ENCODE results near the gene MPV17.
A peak's percentile ranks its signal among the peaks of the same experiment; 100 is the strongest.

Gene MPV17

GRCh38 chr2:27265536-27265870 lies 57.4 kb downstream of the MPV17 start:
- TF ChIP-seq CTCF (IDR thresholded peaks at IDR 0.05; ENCODE audit: low read depth, low read length) = no peak
- H3K4me3 ChIP-seq (ENCODE audit: low read depth, low read length) = no peak overlapping the region

DNA sequence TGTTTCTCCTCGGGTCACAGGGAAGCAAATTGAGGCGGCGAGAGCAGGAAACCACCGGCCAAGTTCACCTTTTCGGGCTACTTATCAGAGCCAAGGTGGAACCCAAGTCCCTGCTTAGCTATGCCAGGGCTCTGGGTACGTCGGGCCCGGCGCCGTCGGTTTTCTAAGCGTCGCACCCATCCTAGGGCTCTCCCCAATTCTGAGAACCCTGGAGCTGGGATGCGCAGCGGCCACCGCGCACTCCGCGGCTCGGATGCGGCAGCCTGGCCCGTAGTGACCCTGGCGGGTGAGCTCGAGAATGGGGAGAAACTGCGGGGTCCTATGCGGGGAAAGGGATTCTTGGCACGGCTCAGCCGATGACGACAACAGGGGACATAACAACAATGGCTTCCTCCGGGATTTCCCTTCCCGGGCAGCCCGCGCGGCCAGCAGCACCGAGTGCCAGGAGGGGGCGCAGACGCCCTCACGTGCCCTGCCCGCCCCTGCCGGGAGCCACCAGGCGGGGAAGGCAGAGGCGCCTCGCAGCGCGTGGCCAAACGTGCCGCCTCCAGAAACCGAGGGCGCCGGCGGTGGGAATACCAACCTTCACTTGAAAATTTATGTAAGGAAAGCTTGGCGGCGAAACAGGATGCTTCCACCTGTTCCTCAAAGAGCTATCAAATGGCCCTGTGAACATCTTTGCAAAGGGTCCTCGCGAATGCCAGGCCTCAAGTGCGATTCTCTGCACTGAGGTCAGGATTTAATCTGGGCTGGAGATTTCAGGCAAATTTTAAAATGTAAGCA lies 58.0 kb downstream of the MPV17 start:
- TF ChIP-seq CTCF (IDR thresholded peaks at IDR 0.05; ENCODE audit: low read depth, low read length) = peak; percentile 53
- H3K4me3 ChIP-seq (ENCODE audit: low read depth, low read length) = peak overlapping the region; percentile 37

- peak overlapping the region; percentile 37 for H3K4me3 ChIP-seq (ENCODE audit: low read depth, low read length)
- no peak for TF ChIP-seq CTCF (IDR thresholded peaks at IDR 0.05; ENCODE audit: low read depth, low read length)
Measured at GRCh38 chr2:27264253-27264752, 58.6 kb downstream of the MPV17 start.

- TF ChIP-seq CTCF (IDR thresholded peaks at IDR 0.05; ENCODE audit: low read depth, low read length) = no peak
- H3K4me3 ChIP-seq (ENCODE audit: low read depth, low read length) = 0 out of 2 replicates have a peak overlapping the region, but pooled peaks have one; percentile 8
Measured at GRCh38 chr2:27263287-27264252, 59.3 kb downstream of the MPV17 start.

- H3K4me3 ChIP-seq (ENCODE audit: low read depth, low read length) = peak within 1 kb of the TSS; percentile 43
- TF ChIP-seq CTCF (IDR thresholded peaks at IDR 0.05; ENCODE audit: low read depth, low read length) = no peak
Measured at GRCh38 chr2:27262379-27263286, 60.3 kb downstream of the MPV17 start, which contains the start of gene SLC30A3. SLC30A3 (minus strand) TSS chr2:27263047; CDS start chr2:27262906, 141 bp downstream.

DNA sequence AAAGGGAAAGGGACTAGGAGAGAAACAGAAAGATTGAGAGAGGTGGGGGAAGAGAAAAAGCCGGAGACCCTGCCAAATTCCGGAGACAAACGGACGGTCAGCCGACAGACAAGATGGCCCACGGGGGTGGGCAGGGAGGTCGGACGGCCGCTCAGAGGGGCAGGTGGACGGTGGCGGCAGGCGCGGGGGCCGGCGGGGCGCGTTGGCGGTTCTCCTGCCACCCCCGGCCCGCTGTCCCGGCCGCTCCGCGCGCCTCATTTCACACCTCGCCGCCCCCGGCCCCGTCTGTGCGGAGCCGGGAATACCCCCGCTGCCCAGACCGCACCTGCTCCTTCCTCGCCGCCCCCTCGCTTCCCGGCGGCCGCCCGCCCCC lies 61.0 kb downstream of the MPV17 start:
- no peak for TF ChIP-seq CTCF (IDR thresholded peaks at IDR 0.05; ENCODE audit: low read depth, low read length)
- H3K4me3 ChIP-seq (ENCODE audit: low read depth, low read length) = no peak overlapping the region

Measured in WI38 (cell line).